Effector memory CD8-positive, alpha-beta T cell (primary cell): Measurements from ENCODE around the gene GPC3.

ENCODE experiments used
- ATAC-seq: fragments of 150-1000 bp; cut with Tn5 transposase; replicated peaks from 2 replicates; pipeline ENCODE4 v1.10.0; 2021; ENCODE audit warnings: mild to moderate bottlenecking, moderate library complexity
- DNase-seq, 3 experiments: peaks; one replicate each; pipeline ENCODE4 v3.0.0; 2021
- H3K27ac Mint-ChIP-seq, 2 donors: one replicate each; pipeline ENCODE4 v1.8.0; 2022; ENCODE audit warnings: mild to moderate bottlenecking in 2 of 2, mixed read lengths in 2 of 2, moderate library complexity in 2 of 2
- H3K27me3 Mint-ChIP-seq, 2 donors: one replicate each; pipeline ENCODE4 v1.8.0; 2022; ENCODE audit warnings: mixed read lengths in 2 of 2
- H3K36me3 Mint-ChIP-seq: one replicate; pipeline ENCODE4 v1.8.0; 2022; ENCODE audit warnings: mild to moderate bottlenecking, moderate library complexity, mixed read lengths; ENCODE audit not compliant: insufficient read depth
- H3K4me1 Mint-ChIP-seq, 2 donors: one replicate each; pipeline ENCODE4 v1.8.0; 2022; ENCODE audit warnings: low read depth in 2 of 2, mixed read lengths in 2 of 2
- H3K4me3 Mint-ChIP-seq, 2 donors: one replicate each; pipeline ENCODE4 v1.8.0; 2022; ENCODE audit warnings: mild to moderate bottlenecking in 2 of 2, mixed read lengths in 2 of 2, moderate library complexity in 2 of 2
- H3K9me3 Mint-ChIP-seq, 2 donors: one replicate each; pipeline ENCODE4 v1.8.0; 2022; ENCODE audit warnings: mixed read lengths in 2 of 2

The GPC3 gene

DNA sequence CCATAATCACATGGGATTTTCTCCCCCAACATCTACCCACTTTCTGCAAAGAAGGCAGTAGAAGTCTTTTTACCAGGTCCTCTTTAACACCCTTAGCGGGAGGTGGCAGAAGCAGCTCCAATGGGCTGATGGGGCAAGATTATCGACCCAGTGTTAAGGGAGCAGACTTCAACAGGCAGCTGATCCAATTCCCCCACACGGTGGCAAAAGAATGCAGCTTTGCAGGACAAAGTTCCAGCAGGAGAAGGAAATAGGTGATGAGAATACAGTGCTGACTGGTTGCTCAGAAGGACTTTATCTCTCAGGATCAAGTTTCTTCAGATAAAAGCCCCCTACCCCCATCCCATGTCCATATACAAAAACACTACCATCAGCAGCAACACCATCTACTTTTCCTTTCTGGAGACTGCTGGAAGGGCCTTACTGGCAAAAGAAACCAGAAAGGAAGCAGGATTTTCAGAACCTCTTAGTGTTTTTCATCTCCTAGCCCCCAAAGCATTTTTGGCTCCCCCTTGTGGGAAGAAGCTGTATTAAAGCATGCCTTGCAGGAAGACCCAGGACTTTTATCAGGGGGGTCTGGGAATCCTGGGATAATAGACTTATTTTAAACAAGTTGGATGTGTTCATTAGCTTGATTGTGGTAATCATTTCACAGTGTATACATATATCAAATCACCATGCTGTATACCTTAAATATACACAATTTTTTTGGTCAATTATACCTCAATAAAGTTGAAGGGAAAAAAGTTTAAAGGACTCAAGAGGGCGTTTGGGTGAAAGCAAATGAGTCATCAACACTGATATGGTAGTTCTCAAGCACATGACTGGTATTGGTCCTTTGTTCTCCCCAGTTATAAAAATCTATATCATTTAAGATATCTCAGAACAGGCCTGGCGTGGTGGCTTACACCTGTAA, 146.4 kb downstream of the GPC3 start:
- no peak for ATAC-seq
- no peaks in the 10 kb centered on the region for H3K4me1 Mint-ChIP-seq
- no peak overlapping the region for H3K27ac Mint-ChIP-seq
- H3K9me3 Mint-ChIP-seq: no peaks in the 10 kb centered on the region
- peak; percentile 1 to 6 (median 5) for DNase-seq
- no peaks in the 10 kb centered on the region for H3K27me3 Mint-ChIP-seq
- no peak overlapping the region for H3K4me3 Mint-ChIP-seq
- H3K36me3 Mint-ChIP-seq: no peaks in the 10 kb centered on the region

DNA sequence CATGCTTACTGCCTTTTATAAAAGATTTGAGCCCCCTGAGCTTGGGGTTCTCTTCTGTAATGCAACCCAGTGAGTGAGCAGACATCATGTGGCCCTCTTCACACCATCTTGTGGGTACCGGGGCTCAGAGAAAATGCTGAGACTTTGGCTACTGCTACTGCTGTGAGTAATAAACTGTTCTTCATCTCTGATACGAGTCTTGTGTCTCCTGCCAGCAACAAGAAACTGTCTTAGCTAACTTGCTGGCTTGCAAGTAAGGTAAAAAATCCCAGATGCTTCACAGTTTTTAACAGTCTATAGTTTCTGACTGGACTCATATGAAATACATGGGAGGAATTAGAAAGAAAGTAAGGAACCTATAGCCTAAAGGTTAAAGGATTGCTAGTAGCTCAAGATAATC, 148.3 kb downstream of the GPC3 start:
- no peaks in the 10 kb centered on the region for H3K36me3 Mint-ChIP-seq
- no peak overlapping the region for H3K27ac Mint-ChIP-seq
- H3K9me3 Mint-ChIP-seq: no peaks in the 10 kb centered on the region
- ATAC-seq (no peak), DNase-seq (no peak)
- no peaks in the 10 kb centered on the region for H3K4me1 Mint-ChIP-seq
- H3K27me3 Mint-ChIP-seq: no peaks in the 10 kb centered on the region
- H3K4me3 Mint-ChIP-seq: no peak overlapping the region

GRCh38 chrX:133836561-133836960, 148.8 kb downstream of the GPC3 start:
- H3K27ac Mint-ChIP-seq: no peak overlapping the region
- no peak for DNase-seq
- no peaks in the 10 kb centered on the region for H3K9me3 Mint-ChIP-seq
- no peak overlapping the region for H3K4me3 Mint-ChIP-seq
- ATAC-seq: no peak
- no peaks in the 10 kb centered on the region for H3K27me3 Mint-ChIP-seq
- no peaks in the 10 kb centered on the region for H3K4me1 Mint-ChIP-seq
- H3K36me3 Mint-ChIP-seq: no peaks in the 10 kb centered on the region

DNA sequence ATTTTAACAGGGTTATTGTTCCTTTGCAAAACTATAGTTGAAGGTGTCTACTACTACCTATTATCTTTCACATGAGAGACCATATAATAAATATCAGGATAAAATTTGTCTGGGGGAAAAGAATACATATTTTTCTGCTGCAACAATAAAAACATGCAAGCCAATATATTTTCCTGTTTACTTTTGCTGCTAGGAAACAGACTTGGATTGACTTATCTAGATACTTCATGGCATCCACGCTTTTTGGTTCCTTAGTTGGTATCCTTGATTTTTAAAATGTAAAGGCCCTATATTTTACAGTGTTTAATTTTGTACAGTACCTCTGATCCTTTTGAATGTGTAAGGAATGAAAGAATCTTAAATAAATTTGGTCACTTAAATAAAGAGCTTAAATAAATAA, 150.6 kb downstream of the GPC3 start:
- H3K36me3 Mint-ChIP-seq: no peaks in the 10 kb centered on the region
- no peak for ATAC-seq
- DNase-seq: no peak
- no peak overlapping the region for H3K4me3 Mint-ChIP-seq
- H3K27me3 Mint-ChIP-seq: no peaks in the 10 kb centered on the region
- no peaks in the 10 kb centered on the region for H3K9me3 Mint-ChIP-seq
- H3K27ac Mint-ChIP-seq: no peak overlapping the region
- no peaks in the 10 kb centered on the region for H3K4me1 Mint-ChIP-seq

GRCh38 chrX:133819546-133819945, 165.8 kb downstream of the GPC3 start:
- H3K4me1 Mint-ChIP-seq: no peaks in the 10 kb centered on the region
- peaks cover 0 to 15% of the 10 kb centered on the region in 2 donors for H3K27me3 Mint-ChIP-seq
- DNase-seq (no peak), ATAC-seq (no peak)
- no peaks in the 10 kb centered on the region for H3K36me3 Mint-ChIP-seq
- no peak overlapping the region for H3K4me3 Mint-ChIP-seq
- no peaks in the 10 kb centered on the region for H3K9me3 Mint-ChIP-seq
- no peak overlapping the region for H3K27ac Mint-ChIP-seq

GRCh38 chrX:133818019-133818418, 167.4 kb downstream of the GPC3 start:
- H3K9me3 Mint-ChIP-seq: no peaks in the 10 kb centered on the region
- H3K27ac Mint-ChIP-seq: no peak overlapping the region
- H3K36me3 Mint-ChIP-seq: no peaks in the 10 kb centered on the region
- no peak for ATAC-seq
- peaks cover 0 to 15% of the 10 kb centered on the region in 2 donors for H3K27me3 Mint-ChIP-seq
- H3K4me3 Mint-ChIP-seq: no peak overlapping the region
- no peaks in the 10 kb centered on the region for H3K4me1 Mint-ChIP-seq
- DNase-seq: no peak

- Mint-ChIP-seq H3K36me3 (no peaks in the 10 kb centered on the region), H3K4me3 (no peak overlapping the region), H3K9me3 (no peaks in the 10 kb centered on the region), H3K4me1 (no peaks in the 10 kb centered on the region), H3K27me3 (peaks cover 0 to 7% of the 10 kb centered on the region in 2 donors), H3K27ac (no peak overlapping the region)
- ATAC-seq (no peak), DNase-seq (no peak)
Observed at GRCh38 chrX:133815496-133815895, 169.9 kb downstream of the GPC3 start.

GRCh38 chrX:133813971-133814370, 171.4 kb downstream of the GPC3 start:
- DNase-seq: no peak
- no peak overlapping the region for H3K27ac Mint-ChIP-seq
- ATAC-seq: no peak
- no peaks in the 10 kb centered on the region for H3K9me3 Mint-ChIP-seq
- H3K4me1 Mint-ChIP-seq: no peaks in the 10 kb centered on the region
- no peaks in the 10 kb centered on the region for H3K36me3 Mint-ChIP-seq
- H3K4me3 Mint-ChIP-seq: no peak overlapping the region
- H3K27me3 Mint-ChIP-seq: no peaks in the 10 kb centered on the region

DNA sequence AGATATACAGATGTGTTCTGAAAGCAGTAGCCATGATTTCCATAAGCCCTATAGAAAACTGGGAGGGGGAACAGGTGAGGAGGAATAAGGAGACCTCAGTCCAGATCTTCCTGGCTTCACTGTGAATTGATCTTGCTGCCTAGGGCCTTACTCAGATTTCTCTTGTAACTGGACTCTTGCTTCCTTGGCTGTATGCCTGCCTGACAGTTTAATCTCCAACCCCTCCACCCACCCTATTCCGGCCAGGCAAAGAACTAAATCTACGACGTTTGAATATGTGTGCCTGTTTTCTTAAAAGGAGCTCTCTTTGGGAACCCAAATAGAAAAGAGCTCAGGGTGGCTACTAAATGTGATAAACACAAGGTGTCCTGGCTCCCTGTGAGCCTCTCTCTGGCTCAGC, 173.0 kb downstream of the GPC3 start:
- H3K27ac Mint-ChIP-seq: no peak overlapping the region
- H3K4me1 Mint-ChIP-seq: no peaks in the 10 kb centered on the region
- H3K36me3 Mint-ChIP-seq: no peaks in the 10 kb centered on the region
- H3K27me3 Mint-ChIP-seq: no peaks in the 10 kb centered on the region
- H3K4me3 Mint-ChIP-seq: no peak overlapping the region
- H3K9me3 Mint-ChIP-seq: no peaks in the 10 kb centered on the region
- DNase-seq (no peak), ATAC-seq (no peak)

DNA sequence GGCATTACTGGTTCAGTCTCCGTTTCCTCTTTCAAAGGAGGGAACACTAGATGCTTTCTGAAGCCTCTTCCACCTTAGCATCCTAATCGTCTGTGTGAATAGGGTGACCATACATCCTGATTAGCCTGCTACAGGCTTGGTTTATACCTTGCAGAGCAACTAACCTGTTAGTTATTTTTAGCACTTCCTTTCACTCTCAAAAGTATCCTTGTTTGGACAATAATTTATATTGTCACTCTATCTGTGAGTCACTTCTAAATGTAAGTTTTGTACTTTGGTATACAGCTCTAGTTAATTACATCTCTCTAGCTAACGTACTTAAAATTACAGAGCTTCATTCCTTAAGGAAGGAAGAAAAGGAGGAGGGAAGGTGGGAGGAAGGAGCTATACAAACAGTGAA, 174.5 kb downstream of the GPC3 start:
- ATAC-seq: no peak
- Mint-ChIP-seq H3K36me3 (no peaks in the 10 kb centered on the region), H3K27ac (no peak overlapping the region), H3K4me3 (no peak overlapping the region), H3K27me3 (no peaks in the 10 kb centered on the region), H3K4me1 (no peaks in the 10 kb centered on the region), H3K9me3 (no peaks in the 10 kb centered on the region)
- no peak for DNase-seq

DNA sequence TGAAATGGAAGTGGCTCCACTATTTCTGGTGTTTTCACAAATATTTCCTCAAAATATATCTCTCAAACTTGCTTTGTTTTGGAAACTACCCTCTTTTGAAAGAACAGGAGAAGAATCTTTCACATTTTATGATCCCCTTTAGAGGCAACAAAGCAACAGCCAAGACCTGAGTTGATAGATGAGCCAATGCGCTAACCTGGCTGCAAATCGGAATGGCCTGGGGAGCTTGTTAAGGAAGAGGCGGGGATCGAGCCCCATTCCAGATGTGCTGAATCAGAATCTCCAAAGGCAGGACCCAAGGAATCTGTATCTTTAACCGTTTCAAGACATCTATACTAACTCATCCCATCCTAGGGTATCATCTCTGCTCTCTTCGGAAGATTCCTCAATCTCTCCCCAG, 181.3 kb downstream of the GPC3 start:
- Mint-ChIP-seq H3K27ac (no peak overlapping the region), H3K4me3 (no peak overlapping the region), H3K9me3 (no peaks in the 10 kb centered on the region), H3K27me3 (peaks cover 0 to 7% of the 10 kb centered on the region in 2 donors), H3K4me1 (no peaks in the 10 kb centered on the region), H3K36me3 (no peaks in the 10 kb centered on the region)
- DNase-seq (no peak), ATAC-seq (no peak)

GRCh38 chrX:133796282-133796681, 189.1 kb downstream of the GPC3 start:
- Mint-ChIP-seq H3K4me1 (peaks cover 0 to 2% of the 10 kb centered on the region in 2 donors), H3K27ac (no peak overlapping the region), H3K9me3 (no peaks in the 10 kb centered on the region), H3K36me3 (no peaks in the 10 kb centered on the region), H3K4me3 (no peak overlapping the region), H3K27me3 (peaks cover 0 to 7% of the 10 kb centered on the region in 2 donors)
- DNase-seq: no peak
- ATAC-seq: no peak

DNA sequence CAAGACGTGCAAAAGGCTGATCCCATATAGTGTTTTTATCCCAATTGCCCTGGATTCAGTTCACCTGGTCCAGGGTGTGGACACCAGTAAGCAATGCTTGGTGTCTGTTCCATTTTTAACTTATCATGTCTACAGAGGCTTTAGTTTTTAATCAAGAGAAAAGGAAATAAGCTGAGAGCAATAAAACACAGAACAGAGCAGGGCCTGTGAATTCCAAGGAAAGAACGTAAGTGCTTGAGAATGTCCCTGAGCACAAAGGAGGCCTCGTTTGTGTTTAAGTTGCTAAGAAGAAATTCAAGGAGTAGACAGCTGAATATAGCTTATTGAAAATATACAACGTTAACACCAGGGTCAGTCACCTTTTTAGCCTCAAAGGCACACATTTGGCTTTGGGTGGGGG, 191.3 kb downstream of the GPC3 start:
- Mint-ChIP-seq H3K9me3 (no peaks in the 10 kb centered on the region), H3K36me3 (no peaks in the 10 kb centered on the region), H3K27me3 (no peaks in the 10 kb centered on the region), H3K4me1 (peaks cover 0 to 2% of the 10 kb centered on the region in 2 donors), H3K27ac (no peak overlapping the region), H3K4me3 (no peak overlapping the region)
- DNase-seq: no peak
- ATAC-seq: no peak

GRCh38 chrX:133793626-133794025, 191.8 kb downstream of the GPC3 start:
- Mint-ChIP-seq H3K4me1 (peaks cover 0 to 2% of the 10 kb centered on the region in 2 donors), H3K4me3 (no peak overlapping the region), H3K36me3 (no peaks in the 10 kb centered on the region), H3K27ac (no peak overlapping the region), H3K27me3 (no peaks in the 10 kb centered on the region), H3K9me3 (no peaks in the 10 kb centered on the region)
- no peak for DNase-seq
- no peak for ATAC-seq
